Neural progenitor cell (in vitro differentiated cells): ENCODE data around the gene TCERG1L. TPM values are rescaled to one million over a fixed set of nuclear protein-coding genes. Genes with fewer than 3 reads are reported as not detected.

Source experiments
- DNase-seq: peaks from one replicate; pipeline ENCODE4 v3.0.0-alpha.2; 2016; ENCODE audit warnings: low spot score
- H2AFZ ChIP-seq: fragments of 200-600 bp; sonication (generic); replicated peaks from 2 replicates; pipeline ENCODE4 v1.6.1; 2016; ENCODE audit warnings: antibody characterized with exemption
- H3F3A ChIP-seq: fragments of 200-600 bp; sonication (generic); 2 replicates; pipeline ENCODE4 v1.6.1; 2016; ENCODE audit warnings: antibody characterized with exemption, low read depth
- H3K27ac ChIP-seq: fragments of 200-600 bp; sonication (generic); 2 replicates; pipeline ENCODE4 v1.5.1; 2016; ENCODE audit warnings: mild to moderate bottlenecking
- H3K27me3 ChIP-seq: fragments of 200-600 bp; sonication (generic); 2 replicates; pipeline ENCODE4 v1.6.1; 2016; ENCODE audit warnings: mild to moderate bottlenecking, moderate library complexity
- H3K36me3 ChIP-seq: fragments of 200-600 bp; sonication (generic); 2 replicates; pipeline ENCODE4 v1.5.1; 2016
- H3K4me1 ChIP-seq: fragments of 200-600 bp; sonication (generic); 2 replicates; pipeline ENCODE4 v1.6.1; 2016; ENCODE audit warnings: mixed run types
- H3K4me2 ChIP-seq: fragments of 200-600 bp; sonication (generic); 2 replicates; pipeline ENCODE4 v1.6.1; 2016
- H3K4me3 ChIP-seq: fragments of 200-600 bp; sonication (generic); 2 replicates; pipeline ENCODE4 v1.5.1; 2016
- H3K79me2 ChIP-seq: fragments of 200-600 bp; sonication (generic); 2 replicates; pipeline ENCODE4 v1.6.1; 2016; ENCODE audit warnings: low read depth
- H3K9ac ChIP-seq: fragments of 200-600 bp; sonication (generic); 2 replicates; pipeline ENCODE4 v1.6.1; 2016
- H3K9me3 ChIP-seq: fragments of 200-600 bp; sonication (generic); 2 replicates; pipeline ENCODE4 v1.5.1; 2016; ENCODE audit warnings: low read depth
- H4K20me1 ChIP-seq: fragments of 200-600 bp; sonication (generic); 2 replicates; pipeline ENCODE4 v1.6.1; 2016; ENCODE audit warnings: low read depth
- H3K27ac Mint-ChIP-seq: 3 replicates; pipeline ENCODE4 v1.8.0; 2021; ENCODE audit warnings: mixed read lengths
- H3K27me3 Mint-ChIP-seq: 2 replicates; pipeline ENCODE4 v1.8.0; 2022; ENCODE audit warnings: low read depth, mild to moderate bottlenecking, inconsistent platforms, moderate library complexity, mixed read lengths; ENCODE audit not compliant: insufficient read depth
- H3K36me3 Mint-ChIP-seq: 3 replicates; pipeline ENCODE4 v1.8.0; 2021; ENCODE audit warnings: mixed read lengths
- H3K4me1 Mint-ChIP-seq: 3 replicates; pipeline ENCODE4 v1.8.0; 2021; ENCODE audit warnings: mixed read lengths
- H3K4me3 Mint-ChIP-seq: 3 replicates; pipeline ENCODE4 v1.8.0; 2021; ENCODE audit warnings: mild to moderate bottlenecking, moderate library complexity, mixed read lengths
- H3K9me3 Mint-ChIP-seq: 3 replicates; pipeline ENCODE4 v1.8.0; 2020; ENCODE audit warnings: mixed read lengths
- EZH2 ChIP-seq: fragments of 200-600 bp; sonication (generic); IDR thresholded peaks from 2 replicates; pipeline ENCODE4 v1.6.1; 2017; ENCODE audit warnings: antibody characterized with exemption, mild to moderate bottlenecking, moderate library complexity
- EZH2phosphoT487 ChIP-seq: fragments of 200-600 bp; sonication (generic); IDR thresholded peaks from 2 replicates; pipeline ENCODE4 v1.6.1; 2017; ENCODE audit warnings: antibody characterized with exemption
- total RNA-seq: library from RNA; depleted of rRNA; stranded (reverse); fragments of >200 nt; gene quantifications from 2 replicates; pipeline ENCODE4 v1.2.3, GENCODE V29; 2015; ENCODE audit warnings: low replicate concordance
- TF ChIP-seq, protein P1 (sequence below): fragments of 200-600 bp; sonication (generic); IDR thresholded peaks from 2 replicates; pipeline ENCODE4 v1.5.1; 2017; ENCODE audit warnings: antibody characterized with exemption, mild to moderate bottlenecking

Gene TCERG1L
- total RNA-seq, 1 donor from 2014 or later = 1.8 TPM

DNA sequence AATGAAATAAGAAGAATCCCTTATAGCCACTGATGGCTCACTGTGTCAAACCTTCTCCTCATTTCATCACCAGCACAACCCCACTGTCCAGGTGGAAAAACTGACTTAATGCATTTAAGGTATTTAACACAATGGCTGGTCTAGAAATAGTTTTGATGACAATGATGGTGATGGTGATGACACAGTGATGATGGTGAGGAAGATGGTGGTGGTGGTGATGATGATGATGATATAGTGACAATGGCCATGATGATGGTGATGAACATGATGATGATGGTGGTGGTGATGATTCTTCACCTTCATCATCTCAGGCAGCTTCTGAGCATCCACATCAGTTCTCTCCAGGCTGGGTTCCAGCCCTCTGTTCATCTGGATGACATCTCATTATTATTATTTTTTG lies 186.6 kb downstream of the TCERG1L start:
- Histone ChIP-seq H3K27ac (no peak overlapping the region), H3K4me2 (no peak overlapping the region), H2AFZ (no peak overlapping the region), H4K20me1 (no peaks in the 10 kb centered on the region), H3K36me3 (no peaks in the 10 kb centered on the region), H3K4me1 (peaks cover 15% of the 10 kb centered on the region), H3F3A (peaks cover 13% of the 10 kb centered on the region), H3K9me3 (no peaks in the 10 kb centered on the region), H3K79me2 (no peaks in the 10 kb centered on the region), H3K9ac (no peak overlapping the region), H3K4me3 (no peak overlapping the region), H3K27me3 (no peaks in the 10 kb centered on the region)
- no peaks in the 10 kb centered on the region for H3K4me1 Mint-ChIP-seq
- no peak overlapping the region for H3K27ac Mint-ChIP-seq
- no peak for DNase-seq
- no peaks in the 10 kb centered on the region for H3K36me3 Mint-ChIP-seq
- peaks cover 2% of the 10 kb centered on the region for H3K27me3 Mint-ChIP-seq
- peaks cover 4% of the 10 kb centered on the region for H3K9me3 Mint-ChIP-seq
- TF ChIP-seq EZH2 (no peak), EZH2phosphoT487 (no peak)
- TF ChIP-seq, protein P1, sequence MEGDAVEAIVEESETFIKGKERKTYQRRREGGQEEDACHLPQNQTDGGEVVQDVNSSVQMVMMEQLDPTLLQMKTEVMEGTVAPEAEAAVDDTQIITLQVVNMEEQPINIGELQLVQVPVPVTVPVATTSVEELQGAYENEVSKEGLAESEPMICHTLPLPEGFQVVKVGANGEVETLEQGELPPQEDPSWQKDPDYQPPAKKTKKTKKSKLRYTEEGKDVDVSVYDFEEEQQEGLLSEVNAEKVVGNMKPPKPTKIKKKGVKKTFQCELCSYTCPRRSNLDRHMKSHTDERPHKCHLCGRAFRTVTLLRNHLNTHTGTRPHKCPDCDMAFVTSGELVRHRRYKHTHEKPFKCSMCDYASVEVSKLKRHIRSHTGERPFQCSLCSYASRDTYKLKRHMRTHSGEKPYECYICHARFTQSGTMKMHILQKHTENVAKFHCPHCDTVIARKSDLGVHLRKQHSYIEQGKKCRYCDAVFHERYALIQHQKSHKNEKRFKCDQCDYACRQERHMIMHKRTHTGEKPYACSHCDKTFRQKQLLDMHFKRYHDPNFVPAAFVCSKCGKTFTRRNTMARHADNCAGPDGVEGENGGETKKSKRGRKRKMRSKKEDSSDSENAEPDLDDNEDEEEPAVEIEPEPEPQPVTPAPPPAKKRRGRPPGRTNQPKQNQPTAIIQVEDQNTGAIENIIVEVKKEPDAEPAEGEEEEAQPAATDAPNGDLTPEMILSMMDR = no peak
- H3K4me3 Mint-ChIP-seq = no peak overlapping the region

DNA sequence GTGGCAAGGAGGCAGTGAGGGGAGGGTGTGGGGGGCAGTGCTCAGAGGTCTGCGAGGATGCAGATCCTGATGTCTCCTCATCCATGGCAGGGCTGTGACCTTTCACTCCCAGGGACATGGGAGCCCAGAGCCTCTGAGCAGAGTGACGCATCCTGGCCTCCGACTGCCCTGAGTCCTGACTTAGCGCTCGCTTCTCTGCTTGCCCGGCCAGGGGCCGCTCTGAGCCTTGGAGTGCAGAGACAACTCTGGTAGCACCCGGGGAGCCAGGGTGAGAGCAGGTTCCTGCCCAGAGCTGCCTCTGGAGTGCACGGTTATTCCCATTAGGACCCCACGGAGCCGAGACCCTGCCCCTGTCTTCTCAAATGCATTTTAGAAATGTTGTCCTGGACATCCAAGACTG lies 188.0 kb downstream of the TCERG1L start:
- no peaks in the 10 kb centered on the region for H3K4me1 Mint-ChIP-seq
- DNase-seq = no peak
- H3K9me3 Mint-ChIP-seq = peaks cover 4% of the 10 kb centered on the region
- TF ChIP-seq EZH2phosphoT487 (no peak), EZH2 (no peak)
- TF ChIP-seq, protein P1 = no peak
- peaks cover 13% of the 10 kb centered on the region for H3F3A ChIP-seq
- no peak overlapping the region for H3K4me2 ChIP-seq
- no peak overlapping the region for H2AFZ ChIP-seq
- no peak overlapping the region for H3K4me3 ChIP-seq
- no peak overlapping the region for H3K9ac ChIP-seq
- peaks cover 2% of the 10 kb centered on the region for H3K27me3 Mint-ChIP-seq
- H3K79me2 ChIP-seq = no peaks in the 10 kb centered on the region
- no peaks in the 10 kb centered on the region for H3K9me3 ChIP-seq
- no peaks in the 10 kb centered on the region for H4K20me1 ChIP-seq
- H3K27me3 ChIP-seq = no peaks in the 10 kb centered on the region
- H3K27ac ChIP-seq = no peak overlapping the region
- H3K27ac Mint-ChIP-seq = no peak overlapping the region
- H3K4me3 Mint-ChIP-seq = no peak overlapping the region
- no peaks in the 10 kb centered on the region for H3K36me3 Mint-ChIP-seq
- H3K4me1 ChIP-seq = peaks cover 15% of the 10 kb centered on the region
- H3K36me3 ChIP-seq = no peaks in the 10 kb centered on the region

DNA sequence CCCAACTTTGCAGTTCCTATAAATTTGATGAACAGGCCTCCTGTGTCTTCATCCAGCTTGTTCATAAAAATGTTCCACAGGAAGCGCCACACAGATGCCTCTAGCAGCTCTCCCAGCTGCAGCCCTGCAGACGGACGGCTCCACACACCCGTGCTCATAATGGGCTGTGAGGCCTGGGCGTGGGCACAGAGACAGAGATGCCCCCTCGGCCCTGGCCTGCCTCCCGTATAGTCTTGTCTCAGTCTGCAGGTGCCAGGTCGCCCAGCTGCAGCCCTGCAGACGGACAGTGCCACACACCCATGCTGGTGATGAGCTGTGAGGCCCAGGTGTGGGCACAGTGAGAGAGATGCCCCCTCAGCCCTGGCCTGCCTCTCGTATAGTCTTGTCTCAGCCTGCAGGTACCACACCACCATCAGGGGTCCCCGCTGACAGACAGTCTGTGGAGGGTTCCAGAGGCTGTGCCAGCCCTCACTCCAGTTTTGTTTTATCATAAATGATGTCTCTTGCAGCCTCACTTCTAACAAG lies 189.9 kb downstream of the TCERG1L start:
- no peaks in the 10 kb centered on the region for H4K20me1 ChIP-seq
- H3F3A ChIP-seq = peaks cover 6% of the 10 kb centered on the region
- no peak overlapping the region for H3K4me3 Mint-ChIP-seq
- DNase-seq = no peak
- no peak overlapping the region for H3K27ac Mint-ChIP-seq
- no peaks in the 10 kb centered on the region for H3K4me1 Mint-ChIP-seq
- H3K4me2 ChIP-seq = no peak overlapping the region
- H2AFZ ChIP-seq = no peak overlapping the region
- H3K27ac ChIP-seq = no peak overlapping the region
- no peaks in the 10 kb centered on the region for H3K36me3 Mint-ChIP-seq
- H3K4me1 ChIP-seq = peaks cover 6% of the 10 kb centered on the region
- no peaks in the 10 kb centered on the region for H3K79me2 ChIP-seq
- H3K36me3 ChIP-seq = no peaks in the 10 kb centered on the region
- H3K27me3 Mint-ChIP-seq = peaks cover 2% of the 10 kb centered on the region
- peaks cover 4% of the 10 kb centered on the region for H3K9me3 Mint-ChIP-seq
- no peak overlapping the region for H3K9ac ChIP-seq
- H3K9me3 ChIP-seq = no peaks in the 10 kb centered on the region
- no peak overlapping the region for H3K4me3 ChIP-seq
- TF ChIP-seq EZH2 (no peak), EZH2phosphoT487 (no peak)
- TF ChIP-seq, protein P1 = no peak
- H3K27me3 ChIP-seq = no peaks in the 10 kb centered on the region
